UCSD-AML1 (cell line): ENCODE measurements around the gene AGAP1.
"Not testable (repeated sequence)": the region's sequence is repeated elsewhere in the genome, so short reads cannot be mapped to it uniquely, and the experiment has no call there.

Source experiments
- DNase-seq: peaks from one replicate; lab custom pipeline; 2025; ENCODE audit not compliant: unreplicated experiment; lab: John Stamatoyannopoulos, UW

Gene AGAP1

DNA sequence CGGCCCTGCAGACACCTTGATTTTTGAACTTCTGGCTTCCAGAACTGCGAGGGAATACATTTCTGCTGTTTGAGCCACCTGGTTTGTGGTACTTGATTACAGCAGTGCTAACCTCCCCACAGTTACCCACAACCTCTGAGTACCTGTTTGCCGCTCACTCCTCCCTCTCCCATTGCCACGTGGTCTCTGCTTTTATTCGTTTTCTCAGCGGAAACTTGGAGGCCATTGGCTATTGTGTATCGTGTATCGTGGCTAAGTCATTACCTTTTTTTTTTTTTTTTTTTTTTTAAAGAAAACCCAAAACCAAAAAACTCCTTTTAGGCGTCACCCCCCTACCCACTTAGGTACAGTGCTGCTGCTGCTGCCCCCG, 90.8 kb downstream of the AGAP1 start:
- DNase-seq: no peak

DNA sequence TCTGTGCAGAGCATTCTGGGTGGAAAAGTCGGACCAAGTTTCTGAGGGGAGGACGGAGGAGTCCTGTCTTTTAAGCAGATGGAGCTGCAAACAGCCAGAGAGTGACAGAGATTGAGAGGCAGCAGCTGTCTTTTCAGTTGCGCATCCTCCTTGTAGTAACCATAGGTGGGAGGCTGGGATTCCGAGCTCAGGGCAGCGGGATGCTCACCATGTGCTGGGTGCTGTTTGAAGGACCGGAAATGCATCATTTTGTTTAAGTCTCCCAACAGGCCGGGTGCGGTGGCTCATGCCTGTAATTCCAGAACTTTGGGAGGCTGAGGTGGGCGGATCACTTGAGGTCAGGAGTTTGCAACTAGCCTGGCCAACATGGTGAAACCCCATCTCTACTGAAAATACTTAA, 93.4 kb downstream of the AGAP1 start:
- no peak for DNase-seq

- no peak for DNase-seq
Observed at GRCh38 chr2:235588750-235589149, 94.9 kb downstream of the AGAP1 start.

- no peak for DNase-seq
Observed at GRCh38 chr2:235591231-235591730, 97.4 kb downstream of the AGAP1 start.

DNA sequence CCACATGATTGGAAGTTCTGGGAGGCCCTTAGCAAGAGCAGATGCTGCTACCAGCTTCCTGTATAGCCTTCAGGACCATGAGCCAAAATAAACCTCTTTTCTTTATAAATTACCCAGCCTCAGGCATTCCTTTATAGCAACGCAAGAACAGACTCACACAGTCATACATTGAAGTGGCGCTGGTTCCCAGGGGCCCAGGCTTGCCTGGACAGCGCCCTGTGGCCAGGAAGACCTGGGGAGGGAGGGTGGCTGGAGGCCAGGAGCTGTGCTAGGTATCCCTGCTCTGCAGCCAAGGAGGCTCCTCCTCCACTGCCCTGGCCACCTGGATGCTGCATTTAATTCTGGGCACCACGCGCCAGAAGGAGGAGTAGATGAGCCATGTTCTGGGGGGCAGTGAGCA, 98.1 kb downstream of the AGAP1 start:
- DNase-seq: no peak

DNA sequence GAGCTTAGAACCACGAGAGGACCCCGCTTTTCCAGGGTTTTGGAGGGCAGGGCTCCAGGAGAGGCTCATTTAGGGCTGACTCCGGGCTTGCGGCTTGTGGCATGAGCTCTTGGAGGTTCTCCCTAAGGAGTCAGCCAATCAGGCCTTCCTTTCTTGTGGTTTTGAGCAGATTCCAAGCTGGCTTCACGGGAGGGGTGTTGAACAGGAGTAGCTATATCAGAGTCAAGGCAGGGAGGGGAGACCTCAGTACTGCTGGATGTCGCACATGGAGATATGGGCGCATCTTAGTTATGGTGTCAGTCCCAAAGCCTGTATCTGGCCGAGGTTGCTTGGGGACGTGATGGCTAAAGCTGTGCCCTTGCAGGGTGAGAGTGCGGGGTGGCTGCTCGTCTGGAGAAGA, 98.6 kb downstream of the AGAP1 start:
- DNase-seq: no peak

DNA sequence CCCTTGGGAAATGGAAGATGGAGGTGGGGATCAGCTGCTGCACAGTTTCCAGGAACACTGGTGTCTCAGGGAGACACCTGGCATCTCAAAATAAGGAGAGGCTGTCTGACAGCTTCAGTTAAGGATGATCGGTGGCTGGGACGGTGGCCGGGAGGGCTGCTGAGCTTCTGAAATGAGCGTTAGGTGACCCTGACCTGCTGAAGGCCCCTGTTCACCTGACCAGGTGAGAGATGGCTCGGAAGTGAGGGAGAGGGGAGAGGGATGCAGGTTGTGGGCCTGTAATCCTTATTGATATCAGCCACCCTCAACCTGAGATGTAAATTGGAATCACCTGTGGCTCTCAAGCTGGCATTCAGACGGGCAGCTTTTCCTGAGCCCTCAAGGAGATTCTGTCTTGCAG, 99.0 kb downstream of the AGAP1 start:
- no peak for DNase-seq

GRCh38 chr2:235594041-235594440, 100.2 kb downstream of the AGAP1 start:
- no peak for DNase-seq

DNA sequence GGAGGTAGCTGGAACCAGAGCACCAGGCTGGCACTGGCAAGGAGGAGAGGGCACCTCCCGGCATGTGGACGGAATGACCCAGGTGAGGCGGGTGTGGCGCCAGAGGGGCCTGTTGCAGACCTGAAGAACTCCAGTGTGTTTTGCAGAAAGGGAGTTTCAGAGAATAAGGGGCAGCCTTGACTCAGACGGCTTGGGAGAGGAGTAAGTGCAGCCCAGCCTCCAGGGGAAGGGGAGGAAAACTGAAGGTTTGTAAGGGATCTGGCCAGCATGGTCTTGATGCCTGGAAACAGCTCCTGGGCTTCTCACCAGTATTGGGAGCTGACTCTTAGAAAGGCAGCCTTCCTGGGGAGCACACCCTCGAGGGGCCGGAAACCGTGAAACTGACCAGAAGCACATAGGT, 101.1 kb downstream of the AGAP1 start:
- no peak for DNase-seq

DNA sequence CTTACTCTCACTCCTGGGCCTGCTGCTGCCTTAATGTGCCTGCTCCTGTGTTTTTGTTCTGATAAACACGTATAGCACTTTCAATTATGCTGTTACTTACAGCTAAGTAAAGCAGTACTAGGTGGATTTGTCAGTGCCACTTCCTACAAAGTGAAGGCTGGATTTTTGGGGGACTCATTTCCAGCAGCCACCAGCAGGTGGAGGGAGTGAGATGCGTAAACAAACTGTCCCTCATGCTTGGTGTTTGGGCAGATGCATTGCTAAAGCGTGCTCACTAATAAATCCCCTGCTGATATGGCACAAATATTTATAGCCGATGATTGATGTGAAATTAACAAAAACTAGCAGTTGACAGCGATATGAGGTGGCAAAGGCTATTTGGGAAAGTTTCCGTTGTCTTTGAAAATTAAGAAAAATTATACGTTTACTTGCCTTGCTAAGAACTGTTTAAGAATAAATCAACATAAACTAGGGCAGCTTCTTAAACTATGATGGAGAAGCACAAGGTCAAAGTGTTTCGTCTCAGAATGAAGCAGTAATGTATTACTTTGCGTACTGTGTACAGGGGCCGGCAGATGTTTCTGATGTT, 101.7 kb downstream of the AGAP1 start:
- DNase-seq: peak; percentile 58

DNA sequence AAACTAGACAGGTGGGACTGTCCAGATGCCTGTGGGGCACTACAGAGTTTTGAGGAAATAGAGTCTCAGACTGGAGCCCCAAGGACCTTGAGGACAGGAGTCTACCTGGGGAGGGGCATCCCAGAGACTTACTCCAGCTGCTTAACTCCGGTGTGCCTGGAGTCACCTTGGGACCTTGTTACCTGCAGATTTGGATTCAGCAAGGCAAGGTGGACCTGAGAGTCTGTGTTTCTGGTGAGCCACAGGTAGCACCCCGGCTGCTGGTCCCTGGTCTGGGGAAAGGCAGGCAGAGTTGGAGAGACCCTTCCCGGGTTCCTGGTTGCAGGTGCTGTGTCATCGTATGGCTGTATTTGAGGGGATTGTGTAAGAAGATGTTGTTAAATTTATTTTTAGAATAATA, 102.4 kb downstream of the AGAP1 start:
- DNase-seq: no peak

- no peak for DNase-seq
Observed at GRCh38 chr2:235597081-235597615, 103.3 kb downstream of the AGAP1 start.

- DNase-seq: no peak
Observed at GRCh38 chr2:235598026-235598425, 104.2 kb downstream of the AGAP1 start.

- DNase-seq: no peak
Observed at GRCh38 chr2:235598532-235599531, 105.0 kb downstream of the AGAP1 start.

DNA sequence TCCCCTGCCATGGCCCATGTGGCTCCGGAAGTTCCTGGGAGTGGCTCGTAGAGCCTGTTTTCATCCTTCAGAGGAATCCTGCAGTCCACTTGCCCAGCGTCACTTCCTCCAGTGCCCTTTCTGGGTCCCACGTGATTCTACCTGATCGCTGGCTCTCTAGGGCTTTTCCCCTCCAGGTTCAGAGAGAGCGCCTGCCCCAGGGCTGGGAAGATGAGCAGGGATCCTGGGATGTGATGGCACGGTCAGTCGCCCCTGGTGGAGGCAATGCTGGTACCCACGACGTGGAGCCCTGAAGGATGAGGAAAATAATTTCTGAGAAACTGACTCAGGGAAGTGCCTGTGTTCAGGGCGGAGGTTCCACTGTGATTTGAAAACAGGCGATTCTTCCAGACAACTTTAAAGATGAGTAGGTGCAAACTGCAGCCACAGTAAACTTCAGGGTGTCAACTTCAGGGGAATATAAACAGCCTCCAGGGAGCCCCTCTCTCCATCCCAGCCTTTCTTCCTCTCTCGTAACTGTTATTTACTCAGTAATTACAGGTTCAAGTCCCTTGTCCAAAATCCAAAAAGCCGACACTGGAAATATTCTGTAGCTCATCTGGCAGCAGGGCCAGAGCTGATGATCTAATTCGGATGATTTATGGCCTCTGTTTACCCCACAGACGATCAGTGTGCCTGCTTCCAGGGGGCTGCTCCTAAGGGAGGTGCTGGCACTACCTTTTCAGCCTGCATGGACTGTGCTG, 105.9 kb downstream of the AGAP1 start:
- DNase-seq: no peak

GRCh38 chr2:235600406-235600805, 106.6 kb downstream of the AGAP1 start:
- no peak for DNase-seq

- DNase-seq: no peak
Observed at GRCh38 chr2:235600926-235601325, 107.1 kb downstream of the AGAP1 start.

GRCh38 chr2:235601960-235602704, 108.3 kb downstream of the AGAP1 start:
- no peak for DNase-seq

GRCh38 chr2:235602971-235603370, 109.1 kb downstream of the AGAP1 start:
- DNase-seq: not testable (repeated sequence)

- DNase-seq: no peak
Observed at GRCh38 chr2:235603659-235604058, 109.8 kb downstream of the AGAP1 start.
